HG03571 (cell line): ENCODE results near the gene SMARCC1.

Experiments
- ATAC-seq: cut with Tn5 transposase; IDR thresholded peaks from one replicate; pipeline ENCODE4 v1.9.1; 2021; ENCODE audit not compliant: unreplicated experiment

The SMARCC1 gene

GRCh38 chr3:47554335-47554734 is 227.4 kb downstream of the SMARCC1 start:
- no peak for ATAC-seq

- no peak for ATAC-seq
These were observed 228.3 kb downstream of the SMARCC1 start for GRCh38 chr3:47553407-47553806.

- ATAC-seq = no peak
These were observed 239.1 kb downstream of the SMARCC1 start for GRCh38 chr3:47542471-47543173.

- no peak for ATAC-seq
These were observed 240.0 kb downstream of the SMARCC1 start for GRCh38 chr3:47541583-47542108.

GRCh38 chr3:47540281-47540680 is 241.4 kb downstream of the SMARCC1 start:
- no peak for ATAC-seq

- ATAC-seq = no peak
These were observed 244.7 kb downstream of the SMARCC1 start for GRCh38 chr3:47536967-47537366.

GRCh38 chr3:47536221-47536891 is 245.3 kb downstream of the SMARCC1 start:
- ATAC-seq = no peak
